SK-N-MC (cell line): ENCODE data around the gene TRAPPC8.
"Not testable (repeated sequence)": the region's sequence is repeated elsewhere in the genome, so short reads cannot be mapped to it uniquely, and the experiment has no call there.

Experiments used
- DNase-seq: peaks from one replicate; pipeline ENCODE4 v3.0.0-alpha.2; 2011; ENCODE audit warnings: low read depth, low spot score
- H3K27ac ChIP-seq: fragments of 200-600 bp; sonication (generic); 2 replicates; pipeline ENCODE4 v1.5.1; 2016; ENCODE audit warnings: mixed run types
- H3K36me3 ChIP-seq: fragments of 200-600 bp; sonication (generic); 2 replicates; pipeline ENCODE4 v1.6.1; 2017; ENCODE audit warnings: antibody characterized with exemption, low read length, mixed read lengths; ENCODE audit not compliant: insufficient read depth
- H3K4me3 ChIP-seq: fragments of 200-600 bp; sonication (generic); 2 replicates; pipeline ENCODE4 v1.5.1; 2016
- H3K9ac ChIP-seq: fragments of 200-600 bp; sonication (generic); 2 replicates; pipeline ENCODE4 v1.8.0; 2017; ENCODE audit warnings: mixed run types, mixed read lengths; ENCODE audit not compliant: insufficient read length
- H3K9me3 ChIP-seq: fragments of 200-600 bp; sonication (generic); 2 replicates; pipeline ENCODE4 v1.6.1; 2017; ENCODE audit warnings: low read depth, mild to moderate bottlenecking, antibody characterized with exemption, low read length, moderate library complexity, mixed read lengths
- EZH2 ChIP-seq: fragments of 200-600 bp; sonication (generic); IDR thresholded peaks from one replicate; pipeline ENCODE4 v1.6.1; 2017; ENCODE audit warnings: antibody characterized with exemption
- FOXP2 ChIP-seq: optimal IDR thresholded peaks from 2 replicates; pipeline ENCODE3; 2011; ENCODE audit warnings: mild to moderate bottlenecking, moderate library complexity; ENCODE audit not compliant: insufficient read depth; ENCODE audit errors: extremely low read length, control extremely low read depth
- POLR2AphosphoS5 ChIP-seq: IDR thresholded peaks from 2 replicates; pipeline ENCODE4 v1.6.1; 2012; ENCODE audit warnings: mild to moderate bottlenecking, low read depth, low read length, borderline replicate concordance

The TRAPPC8 gene

GRCh38 chr18:31976242-31976641, 33.3 kb upstream of the TRAPPC8 start:
- H3K4me3 ChIP-seq: no peak overlapping the region
- no peak for DNase-seq
- H3K9ac ChIP-seq: no peak overlapping the region
- TF ChIP-seq POLR2AphosphoS5: no peak
- TF ChIP-seq EZH2: no peak
- TF ChIP-seq FOXP2: no peak
- H3K9me3 ChIP-seq: 0 out of 2 replicates have a peak, but pooled peaks cover 5% of the 10 kb centered on the region
- H3K27ac ChIP-seq: no peak overlapping the region
- H3K36me3 ChIP-seq: no peaks in the 10 kb centered on the region

- Histone ChIP-seq H3K9ac (no peak overlapping the region), H3K9me3 (0 out of 2 replicates have a peak, but pooled peaks cover 5% of the 10 kb centered on the region)
- no peak for DNase-seq
These were observed 31.1 kb upstream of the TRAPPC8 start for GRCh38 chr18:31973929-31974546.

GRCh38 chr18:31970617-31971016, 27.7 kb upstream of the TRAPPC8 start:
- Histone ChIP-seq H3K27ac (no peak overlapping the region), H3K9me3 (0 out of 2 replicates have a peak, but pooled peaks cover 5% of the 10 kb centered on the region)
- no peak for DNase-seq

More at GRCh38 chr18:31973929-31974546, 31.1 kb upstream of the TRAPPC8 start:
- Histone ChIP-seq H3K36me3 (no peaks in the 10 kb centered on the region), H3K4me3 (no peak overlapping the region), H3K27ac (no peak overlapping the region)
- no peak for TF ChIP-seq POLR2AphosphoS5
- TF ChIP-seq FOXP2: no peak
- TF ChIP-seq EZH2: no peak

GRCh38 chr18:31965316-31965970, 22.5 kb upstream of the TRAPPC8 start:
- Histone ChIP-seq H3K27ac (no peak overlapping the region), H3K9ac (no peak overlapping the region), H3K36me3 (no peaks in the 10 kb centered on the region), H3K9me3 (no peaks in the 10 kb centered on the region), H3K4me3 (no peak overlapping the region)
- TF ChIP-seq EZH2 (no peak), POLR2AphosphoS5 (no peak), FOXP2 (no peak)
- no peak for DNase-seq

More at GRCh38 chr18:31970617-31971016, 27.7 kb upstream of the TRAPPC8 start:
- TF ChIP-seq POLR2AphosphoS5 (no peak), FOXP2 (no peak), EZH2 (no peak)
- H3K36me3 ChIP-seq: no peaks in the 10 kb centered on the region
- no peak overlapping the region for H3K4me3 ChIP-seq
- H3K9ac ChIP-seq: no peak overlapping the region

- Histone ChIP-seq H3K9ac (no peak overlapping the region), H3K36me3 (no peaks in the 10 kb centered on the region), H3K9me3 (no peaks in the 10 kb centered on the region), H3K27ac (no peak overlapping the region), H3K4me3 (no peak overlapping the region)
- DNase-seq: no peak
- TF ChIP-seq FOXP2: no peak
- no peak for TF ChIP-seq POLR2AphosphoS5
- TF ChIP-seq EZH2: no peak
These were observed 14.8 kb upstream of the TRAPPC8 start for GRCh38 chr18:31957728-31958127.

GRCh38 chr18:31954349-31954748, 11.4 kb upstream of the TRAPPC8 start:
- TF ChIP-seq EZH2: no peak
- no peak for TF ChIP-seq POLR2AphosphoS5
- TF ChIP-seq FOXP2: no peak
- DNase-seq: no peak
- Histone ChIP-seq H3K27ac (no peak overlapping the region), H3K9me3 (no peaks in the 10 kb centered on the region), H3K4me3 (no peak overlapping the region), H3K9ac (no peak overlapping the region), H3K36me3 (no peaks in the 10 kb centered on the region)

GRCh38 chr18:31953699-31954098, 10.8 kb upstream of the TRAPPC8 start:
- H3K9ac ChIP-seq, H3K9me3 ChIP-seq, DNase-seq, H3K27ac ChIP-seq, H3K36me3 ChIP-seq, H3K4me3 ChIP-seq: not testable (repeated sequence)

GRCh38 chr18:31952223-31952622, 9.3 kb upstream of the TRAPPC8 start:
- TF ChIP-seq POLR2AphosphoS5: no peak
- H3K36me3 ChIP-seq: no peaks in the 10 kb centered on the region
- no peaks in the 10 kb centered on the region for H3K9me3 ChIP-seq
- no peak overlapping the region for H3K9ac ChIP-seq
- no peak for DNase-seq
- no peak overlapping the region for H3K27ac ChIP-seq
- H3K4me3 ChIP-seq: no peak overlapping the region

GRCh38 chr18:31950583-31950982, 7.7 kb upstream of the TRAPPC8 start:
- Histone ChIP-seq H3K4me3 (no peak overlapping the region), H3K27ac (no peak overlapping the region), H3K36me3 (no peaks in the 10 kb centered on the region), H3K9ac (no peak overlapping the region), H3K9me3 (no peaks in the 10 kb centered on the region)
- no peak for DNase-seq
- TF ChIP-seq FOXP2: no peak
- no peak for TF ChIP-seq POLR2AphosphoS5
- TF ChIP-seq EZH2: no peak

GRCh38 chr18:31948349-31948748, 5.4 kb upstream of the TRAPPC8 start:
- H3K36me3 ChIP-seq, H3K9me3 ChIP-seq, H3K27ac ChIP-seq: not testable (repeated sequence)

More at GRCh38 chr18:31948349-31948748, 5.4 kb upstream of the TRAPPC8 start:
- H3K4me3 ChIP-seq, H3K9ac ChIP-seq, DNase-seq: not testable (repeated sequence)
